Measurements from ENCODE around the gene SLC2A13.

DNA sequence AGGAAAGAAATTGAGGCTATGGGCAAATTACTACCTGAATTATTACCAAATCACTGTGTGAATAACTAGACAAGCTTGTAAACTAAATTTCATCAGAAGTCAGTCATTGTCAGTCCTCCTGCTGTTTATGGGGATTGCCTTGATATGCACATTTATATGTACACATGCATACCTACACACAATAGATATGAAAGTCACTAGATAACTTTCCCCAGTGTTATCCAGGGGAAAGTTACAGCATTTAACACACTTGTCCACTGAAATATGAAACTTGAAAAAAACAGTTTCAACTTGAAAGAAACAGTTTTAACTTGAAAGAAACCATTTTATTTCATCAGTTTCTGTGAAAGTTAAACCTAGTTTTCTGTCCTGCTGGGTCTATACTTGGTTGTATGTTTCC, 199.6 kb downstream of the SLC2A13 start:
- TF ChIP-seq, protein P1, sequence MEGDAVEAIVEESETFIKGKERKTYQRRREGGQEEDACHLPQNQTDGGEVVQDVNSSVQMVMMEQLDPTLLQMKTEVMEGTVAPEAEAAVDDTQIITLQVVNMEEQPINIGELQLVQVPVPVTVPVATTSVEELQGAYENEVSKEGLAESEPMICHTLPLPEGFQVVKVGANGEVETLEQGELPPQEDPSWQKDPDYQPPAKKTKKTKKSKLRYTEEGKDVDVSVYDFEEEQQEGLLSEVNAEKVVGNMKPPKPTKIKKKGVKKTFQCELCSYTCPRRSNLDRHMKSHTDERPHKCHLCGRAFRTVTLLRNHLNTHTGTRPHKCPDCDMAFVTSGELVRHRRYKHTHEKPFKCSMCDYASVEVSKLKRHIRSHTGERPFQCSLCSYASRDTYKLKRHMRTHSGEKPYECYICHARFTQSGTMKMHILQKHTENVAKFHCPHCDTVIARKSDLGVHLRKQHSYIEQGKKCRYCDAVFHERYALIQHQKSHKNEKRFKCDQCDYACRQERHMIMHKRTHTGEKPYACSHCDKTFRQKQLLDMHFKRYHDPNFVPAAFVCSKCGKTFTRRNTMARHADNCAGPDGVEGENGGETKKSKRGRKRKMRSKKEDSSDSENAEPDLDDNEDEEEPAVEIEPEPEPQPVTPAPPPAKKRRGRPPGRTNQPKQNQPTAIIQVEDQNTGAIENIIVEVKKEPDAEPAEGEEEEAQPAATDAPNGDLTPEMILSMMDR (IDR thresholded peaks at IDR 0.05): no peak
- no peak for TF ChIP-seq POLR2A (IDR thresholded peaks at IDR 0.05)
